Measurements from ENCODE around the gene SIMC1.
"Not testable (repeated sequence)": the region's sequence is repeated elsewhere in the genome, so short reads cannot be mapped to it uniquely, and the experiment has no call there.

Gene SIMC1

GRCh38 chr5:176250691-176251090 lies 12.5 kb downstream of the SIMC1 start:
- H3K4me1 ChIP-seq (ENCODE audit: insufficient read depth, low read length); H3K79me2 ChIP-seq (ENCODE audit: insufficient read depth, low read length); DNase-seq; H2AFZ ChIP-seq (ENCODE audit: low read depth, low read length); H3K27ac ChIP-seq (ENCODE audit: low read length); H3K36me3 ChIP-seq (ENCODE audit: insufficient read depth, low read length); H4K20me1 ChIP-seq (ENCODE audit: insufficient read depth, low read length); H3K27me3 ChIP-seq (ENCODE audit: insufficient read depth, low read length, poor library complexity); H3K4me3 ChIP-seq (ENCODE audit: low read depth in 1 of 2, low read length in 2 of 2); ATAC-seq (ENCODE audit: insufficient read depth, low read depth); H3K4me2 ChIP-seq (ENCODE audit: insufficient read depth, low read length); H3K9me3 ChIP-seq (ENCODE audit: insufficient read depth, low read length, severe bottlenecking); H3K9ac ChIP-seq (ENCODE audit: low read depth, low read length): not testable (repeated sequence)

- not testable (repeated sequence) for H3K9me3 ChIP-seq (ENCODE audit: insufficient read depth, low read length, severe bottlenecking); H3K27ac ChIP-seq (ENCODE audit: low read length); H3K36me3 ChIP-seq (ENCODE audit: insufficient read depth, low read length); H3K9ac ChIP-seq (ENCODE audit: low read depth, low read length); H3K4me3 ChIP-seq (ENCODE audit: low read depth in 1 of 2, low read length in 2 of 2); H3K4me2 ChIP-seq (ENCODE audit: insufficient read depth, low read length); H2AFZ ChIP-seq (ENCODE audit: low read depth, low read length); H4K20me1 ChIP-seq (ENCODE audit: insufficient read depth, low read length); ATAC-seq (ENCODE audit: insufficient read depth, low read depth); H3K79me2 ChIP-seq (ENCODE audit: insufficient read depth, low read length); H3K27me3 ChIP-seq (ENCODE audit: insufficient read depth, low read length, poor library complexity); DNase-seq; H3K4me1 ChIP-seq (ENCODE audit: insufficient read depth, low read length)
Observed at GRCh38 chr5:176252171-176252570, 13.9 kb downstream of the SIMC1 start.

DNA sequence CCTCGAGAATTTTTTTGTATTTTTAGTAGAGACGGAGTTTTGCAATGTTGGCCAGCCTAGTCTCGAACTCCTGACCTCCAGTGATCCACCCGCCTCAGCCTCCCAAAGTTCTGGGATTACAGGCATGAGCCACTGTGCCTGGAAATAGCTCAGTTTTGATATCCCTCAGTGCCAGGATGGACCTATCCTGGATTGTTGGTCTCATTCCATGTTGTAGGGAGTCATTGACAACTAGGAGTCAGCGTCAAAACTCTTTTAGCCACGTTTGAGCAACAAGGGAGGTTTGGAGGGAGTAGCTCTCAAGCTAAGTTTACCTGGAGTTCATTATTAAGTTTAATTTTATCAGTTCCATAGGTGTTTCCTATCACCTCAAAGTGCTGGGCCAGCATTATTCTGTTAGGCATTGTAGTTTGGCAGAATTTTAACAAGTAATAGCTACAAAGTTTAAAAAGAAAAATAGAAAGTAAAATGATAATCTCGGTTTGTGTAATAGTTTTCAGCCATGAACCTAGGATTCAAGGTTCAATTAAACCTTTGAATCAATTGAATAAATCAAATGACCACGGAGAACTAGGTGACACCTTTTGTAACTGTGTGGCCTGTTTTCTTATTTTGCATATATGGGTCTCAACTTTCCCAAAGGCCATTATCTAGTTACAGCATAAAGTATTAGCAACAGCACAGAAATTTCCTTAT lies 15.3 kb downstream of the SIMC1 start:
- not testable (repeated sequence) for H3K36me3 ChIP-seq (ENCODE audit: insufficient read depth, low read length); H3K79me2 ChIP-seq (ENCODE audit: insufficient read depth, low read length); H3K27me3 ChIP-seq (ENCODE audit: insufficient read depth, low read length, poor library complexity); DNase-seq; H4K20me1 ChIP-seq (ENCODE audit: insufficient read depth, low read length); H3K4me1 ChIP-seq (ENCODE audit: insufficient read depth, low read length); H3K4me3 ChIP-seq (ENCODE audit: low read depth in 1 of 2, low read length in 2 of 2); H3K4me2 ChIP-seq (ENCODE audit: insufficient read depth, low read length); H3K27ac ChIP-seq (ENCODE audit: low read length); H2AFZ ChIP-seq (ENCODE audit: low read depth, low read length); ATAC-seq (ENCODE audit: insufficient read depth, low read depth); H3K9ac ChIP-seq (ENCODE audit: low read depth, low read length); H3K9me3 ChIP-seq (ENCODE audit: insufficient read depth, low read length, severe bottlenecking)

DNA sequence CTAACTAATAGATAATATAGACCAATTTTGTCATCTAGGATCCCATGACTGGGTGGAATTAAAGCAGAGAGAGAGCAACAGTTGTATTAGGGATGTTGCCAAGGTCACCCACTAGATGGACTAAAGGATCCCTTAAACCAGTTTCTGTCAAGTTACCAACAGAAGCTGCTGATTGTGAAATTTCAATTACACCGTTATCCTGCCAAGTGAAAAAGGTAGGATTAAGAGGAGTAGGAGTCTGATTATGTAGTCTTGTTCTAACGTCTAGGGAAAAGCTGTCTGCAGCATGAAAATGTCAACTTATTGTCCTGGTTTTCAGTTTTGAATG lies 15.8 kb downstream of the SIMC1 start:
- not testable (repeated sequence) for ATAC-seq (ENCODE audit: insufficient read depth, low read depth); H3K27me3 ChIP-seq (ENCODE audit: insufficient read depth, low read length, poor library complexity); H3K79me2 ChIP-seq (ENCODE audit: insufficient read depth, low read length); DNase-seq; H3K4me2 ChIP-seq (ENCODE audit: insufficient read depth, low read length); H2AFZ ChIP-seq (ENCODE audit: low read depth, low read length); H3K4me1 ChIP-seq (ENCODE audit: insufficient read depth, low read length); H3K4me3 ChIP-seq (ENCODE audit: low read depth in 1 of 2, low read length in 2 of 2); H3K27ac ChIP-seq (ENCODE audit: low read length); H3K9ac ChIP-seq (ENCODE audit: low read depth, low read length); H4K20me1 ChIP-seq (ENCODE audit: insufficient read depth, low read length); H3K36me3 ChIP-seq (ENCODE audit: insufficient read depth, low read length); H3K9me3 ChIP-seq (ENCODE audit: insufficient read depth, low read length, severe bottlenecking)

DNA sequence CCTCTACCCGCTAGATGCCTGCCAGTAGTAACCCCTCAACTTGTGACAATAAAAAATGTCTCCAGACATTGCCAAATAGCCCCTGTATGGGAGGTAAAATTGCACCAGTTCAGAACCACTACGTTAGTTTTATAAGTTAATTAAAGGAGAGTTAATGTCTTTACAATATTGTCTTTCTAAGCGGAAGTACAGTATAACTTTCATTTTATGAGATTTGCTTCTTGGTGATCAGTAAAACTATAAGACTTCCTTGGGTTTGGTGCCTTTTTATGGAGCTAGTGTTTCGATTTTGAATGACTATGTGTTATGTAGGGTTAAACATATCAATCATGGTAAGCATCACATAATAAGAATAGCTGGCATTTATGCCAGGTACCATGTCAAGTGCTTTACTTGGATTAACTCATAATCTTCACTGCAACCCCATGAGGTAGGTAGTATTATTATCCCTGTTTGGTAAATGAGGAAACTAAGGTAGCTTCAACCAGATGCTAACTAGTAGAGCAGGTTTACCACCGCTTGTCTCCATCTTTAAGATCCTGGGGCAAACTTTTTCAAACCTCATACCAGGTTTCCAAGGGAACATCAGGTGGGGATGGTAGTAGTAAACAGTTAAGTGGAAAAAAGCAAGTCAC lies 19.8 kb downstream of the SIMC1 start:
- H3K27me3 ChIP-seq (ENCODE audit: insufficient read depth, low read length, poor library complexity); H3K4me1 ChIP-seq (ENCODE audit: insufficient read depth, low read length); H3K27ac ChIP-seq (ENCODE audit: low read length); H2AFZ ChIP-seq (ENCODE audit: low read depth, low read length); H3K36me3 ChIP-seq (ENCODE audit: insufficient read depth, low read length); H3K4me3 ChIP-seq (ENCODE audit: low read depth in 1 of 2, low read length in 2 of 2); H3K4me2 ChIP-seq (ENCODE audit: insufficient read depth, low read length); H3K9me3 ChIP-seq (ENCODE audit: insufficient read depth, low read length, severe bottlenecking); ATAC-seq (ENCODE audit: insufficient read depth, low read depth); DNase-seq; H4K20me1 ChIP-seq (ENCODE audit: insufficient read depth, low read length); H3K79me2 ChIP-seq (ENCODE audit: insufficient read depth, low read length); H3K9ac ChIP-seq (ENCODE audit: low read depth, low read length): not testable (repeated sequence)

DNA sequence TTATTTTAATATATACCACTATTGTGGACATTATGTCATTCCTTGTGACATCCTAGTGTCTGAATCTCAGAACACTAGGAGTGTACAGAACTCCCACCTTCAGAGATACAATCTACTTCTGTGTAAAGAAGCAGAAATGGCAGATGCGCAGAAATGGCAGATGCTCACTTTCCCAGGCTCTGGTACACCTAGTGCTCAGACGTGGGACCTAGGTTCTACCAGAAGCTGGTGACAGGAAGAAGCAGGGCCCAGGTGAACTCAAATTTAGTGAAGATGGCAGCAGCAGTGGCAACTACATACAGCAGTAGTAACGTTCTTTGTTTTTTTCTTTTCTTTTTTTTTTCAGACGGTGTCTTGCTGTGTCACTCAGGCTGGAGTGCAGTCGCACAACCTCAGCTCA lies 22.5 kb downstream of the SIMC1 start:
- not testable (repeated sequence) for H3K27ac ChIP-seq (ENCODE audit: low read length); H3K27me3 ChIP-seq (ENCODE audit: insufficient read depth, low read length, poor library complexity); DNase-seq; H3K4me1 ChIP-seq (ENCODE audit: insufficient read depth, low read length); H3K79me2 ChIP-seq (ENCODE audit: insufficient read depth, low read length); H3K4me3 ChIP-seq (ENCODE audit: low read depth in 1 of 2, low read length in 2 of 2); H3K9ac ChIP-seq (ENCODE audit: low read depth, low read length); H4K20me1 ChIP-seq (ENCODE audit: insufficient read depth, low read length); H2AFZ ChIP-seq (ENCODE audit: low read depth, low read length); H3K36me3 ChIP-seq (ENCODE audit: insufficient read depth, low read length); H3K9me3 ChIP-seq (ENCODE audit: insufficient read depth, low read length, severe bottlenecking); H3K4me2 ChIP-seq (ENCODE audit: insufficient read depth, low read length); ATAC-seq (ENCODE audit: insufficient read depth, low read depth)

GRCh38 chr5:176266448-176266847 lies 28.2 kb downstream of the SIMC1 start:
- H3K27ac ChIP-seq (ENCODE audit: low read length); H3K36me3 ChIP-seq (ENCODE audit: insufficient read depth, low read length): not testable (repeated sequence)

DNA sequence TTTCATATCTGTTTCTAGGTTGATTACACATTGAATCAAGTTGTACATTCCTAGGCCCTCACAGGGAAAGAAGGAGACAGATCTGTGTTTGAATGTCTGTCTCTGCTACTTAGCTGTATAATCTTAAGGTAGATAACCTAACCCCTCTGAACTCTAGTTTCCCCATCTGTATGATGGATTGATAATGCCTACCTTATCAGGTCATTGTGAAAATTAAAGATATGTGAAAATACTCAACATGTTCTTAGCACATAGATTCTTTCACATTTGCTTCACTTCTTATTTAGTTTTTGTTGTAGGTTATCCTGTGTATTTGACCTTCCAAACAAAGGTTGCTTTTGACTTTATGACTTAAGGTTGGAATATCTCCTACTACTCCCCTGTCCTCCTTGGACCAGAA lies 50.8 kb downstream of the SIMC1 start:
- H3K27me3 ChIP-seq (ENCODE audit: insufficient read depth, low read length, poor library complexity); H3K9ac ChIP-seq (ENCODE audit: low read depth, low read length); H2AFZ ChIP-seq (ENCODE audit: low read depth, low read length); H3K4me1 ChIP-seq (ENCODE audit: insufficient read depth, low read length); H3K27ac ChIP-seq (ENCODE audit: low read length); H3K4me2 ChIP-seq (ENCODE audit: insufficient read depth, low read length); ATAC-seq (ENCODE audit: insufficient read depth, low read depth); DNase-seq; H3K79me2 ChIP-seq (ENCODE audit: insufficient read depth, low read length); H3K36me3 ChIP-seq (ENCODE audit: insufficient read depth, low read length); H3K9me3 ChIP-seq (ENCODE audit: insufficient read depth, low read length, severe bottlenecking); H4K20me1 ChIP-seq (ENCODE audit: insufficient read depth, low read length); H3K4me3 ChIP-seq (ENCODE audit: low read depth in 1 of 2, low read length in 2 of 2): not testable (repeated sequence)

More at GRCh38 chr5:176266448-176266847, 28.2 kb downstream of the SIMC1 start:
- not testable (repeated sequence) for H3K9me3 ChIP-seq (ENCODE audit: insufficient read depth, low read length, severe bottlenecking); H3K4me1 ChIP-seq (ENCODE audit: insufficient read depth, low read length); H4K20me1 ChIP-seq (ENCODE audit: insufficient read depth, low read length); DNase-seq; ATAC-seq (ENCODE audit: insufficient read depth, low read depth); H2AFZ ChIP-seq (ENCODE audit: low read depth, low read length); H3K79me2 ChIP-seq (ENCODE audit: insufficient read depth, low read length); H3K27me3 ChIP-seq (ENCODE audit: insufficient read depth, low read length, poor library complexity); H3K4me2 ChIP-seq (ENCODE audit: insufficient read depth, low read length); H3K4me3 ChIP-seq (ENCODE audit: low read depth in 1 of 2, low read length in 2 of 2); H3K9ac ChIP-seq (ENCODE audit: low read depth, low read length)

Measured in DND-41 (cell line).